Liver (tissue), 9 donors: ENCODE data around the gene UBD. TPM values are rescaled to one million over a fixed set of nuclear protein-coding genes. Genes with fewer than 3 reads are reported as not detected.

ENCODE experiments used
- DNase-seq: peaks from one replicate; pipeline ENCODE4 v3.0.0-alpha.2; 2017; ENCODE audit warnings: low spot score
- H3K27ac ChIP-seq, 2 donors: one replicate each; pipeline ENCODE4 v1.7.0; 2013; ENCODE audit warnings: inconsistent platforms in 2 of 2, low read length in 2 of 2, control low read depth in 1 of 2, low read depth in 1 of 2, mild to moderate bottlenecking in 1 of 2
- H3K27me3 ChIP-seq, 4 donors: one replicate each; pipeline versions ENCODE4 v1.6.1 to v1.7.0; 2013; ENCODE audit warnings: low read length in 3 of 4, inconsistent platforms in 1 of 4, mild to moderate bottlenecking in 1 of 4, moderate library complexity in 1 of 4; ENCODE audit not compliant: control insufficient read depth in 4 of 4, insufficient read depth in 4 of 4
- H3K36me3 ChIP-seq, 4 donors: one replicate each; pipeline versions ENCODE4 v1.6.1 to v1.7.0; 2013; ENCODE audit warnings: low read length in 3 of 4, mild to moderate bottlenecking in 3 of 4, low read depth in 1 of 4, moderate library complexity in 1 of 4; ENCODE audit not compliant: control insufficient read depth in 4 of 4, insufficient read depth in 3 of 4
- H3K4me1 ChIP-seq, 4 donors: one replicate each; pipeline versions ENCODE4 v1.6.1 to v1.7.0; 2013; ENCODE audit warnings: low read length in 3 of 4, mild to moderate bottlenecking in 3 of 4, moderate library complexity in 1 of 4; ENCODE audit not compliant: control insufficient read depth in 4 of 4, insufficient read depth in 4 of 4
- H3K4me3 ChIP-seq, 3 donors: one replicate each; pipeline versions ENCODE4 v1.6.1 to v1.7.0; 2013; ENCODE audit warnings: low read length in 3 of 3, control low read depth in 1 of 3, low read depth in 1 of 3, mild to moderate bottlenecking in 1 of 3
- H3K9ac ChIP-seq, 2 donors: one replicate each; pipeline ENCODE4 v1.7.0; 2013; ENCODE audit warnings: low read length in 2 of 2, mild to moderate bottlenecking in 2 of 2, moderate library complexity in 2 of 2, control low read depth in 1 of 2, low read depth in 1 of 2
- H3K9me3 ChIP-seq, 4 donors: one replicate each; pipeline versions ENCODE4 v1.6.1 to v1.7.0; 2013; ENCODE audit warnings: low read length in 3 of 4; ENCODE audit not compliant: control insufficient read depth in 4 of 4
- ATF3 ChIP-seq: IDR thresholded peaks from 2 replicates; pipeline ENCODE4 v1.6.1; 2016; ENCODE audit warnings: antibody characterized with exemption
- CTCF ChIP-seq: fragments of 150-350 bp; IDR thresholded peaks from 2 replicates; pipeline ENCODE4 v1.5.1; 2017; ENCODE audit warnings: improper control_type of control experiment, low read depth, low read length; ENCODE audit not compliant: missing input control
- EGR1 ChIP-seq, 2 donors: IDR thresholded peaks; 2 replicates each; pipeline ENCODE4 v1.6.1; 2016 to 2018; ENCODE audit warnings: antibody characterized with exemption in 2 of 2, low read depth in 2 of 2
- FOXA1 ChIP-seq: IDR thresholded peaks from 2 replicates; pipeline ENCODE4 v1.6.1; 2016; ENCODE audit warnings: antibody characterized with exemption
- FOXA2 ChIP-seq: IDR thresholded peaks from 2 replicates; pipeline ENCODE4 v1.6.1; 2016; ENCODE audit warnings: antibody characterized with exemption
- GABPA ChIP-seq, 2 donors: IDR thresholded peaks in 1 of 2; conservative IDR thresholded peaks in 1 of 2; 2 replicates each; pipeline ENCODE4 v1.6.1; 2016; ENCODE audit warnings: antibody characterized with exemption in 2 of 2, mild to moderate bottlenecking in 1 of 2, moderate library complexity in 1 of 2
- HNF4A ChIP-seq, 2 donors: conservative IDR thresholded peaks; 2 replicates each; pipeline ENCODE4 v1.6.1; 2016; ENCODE audit warnings: antibody characterized with exemption in 2 of 2, mild to moderate bottlenecking in 2 of 2
- HNF4G ChIP-seq: IDR thresholded peaks from 2 replicates; pipeline ENCODE4 v1.6.1; 2016; ENCODE audit warnings: antibody characterized with exemption
- JUND ChIP-seq, 2 donors: IDR thresholded peaks; 2 replicates each; pipeline ENCODE4 v1.6.1; 2016; ENCODE audit warnings: antibody characterized with exemption in 2 of 2
- NR2F2 ChIP-seq: IDR thresholded peaks from 2 replicates; pipeline ENCODE4 v1.6.1; 2016; ENCODE audit warnings: antibody characterized with exemption
- RAD21 ChIP-seq, 2 donors: IDR thresholded peaks; 2 replicates each; pipeline ENCODE4 v1.6.1; 2016; ENCODE audit warnings: antibody characterized with exemption in 2 of 2, mild to moderate bottlenecking in 2 of 2
- REST ChIP-seq: IDR thresholded peaks from 2 replicates; pipeline ENCODE4 v1.6.1; 2016; ENCODE audit warnings: antibody characterized with exemption, mild to moderate bottlenecking
- RXRA ChIP-seq, 2 donors: IDR thresholded peaks; 2 replicates each; pipeline ENCODE4 v1.6.1; 2017 to 2018; ENCODE audit warnings: antibody characterized with exemption in 2 of 2, mild to moderate bottlenecking in 1 of 2
- SP1 ChIP-seq: IDR thresholded peaks from 2 replicates; pipeline ENCODE4 v1.6.1; 2018; ENCODE audit warnings: antibody characterized with exemption, mild to moderate bottlenecking
- TAF1 ChIP-seq: conservative IDR thresholded peaks from 2 replicates; pipeline ENCODE4 v1.6.1; 2016; ENCODE audit warnings: antibody characterized with exemption, mild to moderate bottlenecking
- YY1 ChIP-seq: IDR thresholded peaks from 2 replicates; pipeline ENCODE4 v1.6.1; 2016; ENCODE audit warnings: antibody characterized with exemption, mild to moderate bottlenecking
- ZBTB33 ChIP-seq: IDR thresholded peaks from 2 replicates; pipeline ENCODE4 v1.6.1; 2016; ENCODE audit warnings: antibody characterized with exemption
- WGBS: extraction: QIAGEN DNeasy Blood & Tissue Kit; methylation state at CpG from one replicate; pipeline ENCODE4 v1.1.7; 2013; 5-methylcytosine and 5-hydroxymethylcytosine counted together
- polyA plus RNA-seq, 2 donors: library from polyadenylated mRNA; stranded (reverse) in 1 of 2; unstranded in 1 of 2; fragments of 200-250 nt in 1 of 2; fragments of >200 nt in 1 of 2; fragmentation: Nextera tagmentation in 1 of 2; extraction: Ambion mirVana in 1 of 2; gene quantifications; one replicate each; pipeline versions ENCODE4 v1.2.1 to v1.2.3, GENCODE V29; 2013 to 2015
- total RNA-seq, 2 donors: library from RNA; depleted of rRNA; stranded (reverse); fragments of >200 nt; gene quantifications; one replicate each; pipeline ENCODE4 v1.2.3, GENCODE V29; 2014
- TF ChIP-seq, protein P1 (sequence below): IDR thresholded peaks from 2 replicates; pipeline ENCODE4 v1.6.1; 2016; ENCODE audit warnings: antibody characterized with exemption
- donor health status: healthy.
- donor health status: healthy.
- donor health status: healthy.
- donor health status: healthy.
- donor health status: healthy.

UBD gene
- total and polyA plus RNA-seq, 4 donors: 7.0 to 35.1 (median 28.1) TPM

- peaks cover 0 to 8% (median 0%) of the 10 kb centered on the region in 4 donors for H3K27me3 ChIP-seq
- no peaks in the 10 kb centered on the region for H3K36me3 ChIP-seq
- WGBS: 40% methylated on average over 2 of the region's 2 CpGs
- no peaks in the 10 kb centered on the region for H3K9me3 ChIP-seq
- no peak overlapping the region for H3K9ac ChIP-seq
- H3K4me3 ChIP-seq: no peak overlapping the region
- no peaks in the 10 kb centered on the region for H3K4me1 ChIP-seq
- DNase-seq: no peak
- H3K27ac ChIP-seq: no peak overlapping the region
- TF ChIP-seq CTCF (no peak), TAF1 (no peak), FOXA2 (no peak), SP1 (no peak), REST (no peak), EGR1 (IDR thresholded peaks at IDR 0.05; ENCODE audit: low read depth in 2 of 2) (no peak), ZBTB33 (no peak), NR2F2 (no peak), RAD21 (IDR thresholded peaks at IDR 0.05) (no peak), YY1 (no peak), HNF4G (no peak)
Measured at GRCh38 chr6:29567541-29567940, 8.0 kb upstream of the UBD start.

DNA sequence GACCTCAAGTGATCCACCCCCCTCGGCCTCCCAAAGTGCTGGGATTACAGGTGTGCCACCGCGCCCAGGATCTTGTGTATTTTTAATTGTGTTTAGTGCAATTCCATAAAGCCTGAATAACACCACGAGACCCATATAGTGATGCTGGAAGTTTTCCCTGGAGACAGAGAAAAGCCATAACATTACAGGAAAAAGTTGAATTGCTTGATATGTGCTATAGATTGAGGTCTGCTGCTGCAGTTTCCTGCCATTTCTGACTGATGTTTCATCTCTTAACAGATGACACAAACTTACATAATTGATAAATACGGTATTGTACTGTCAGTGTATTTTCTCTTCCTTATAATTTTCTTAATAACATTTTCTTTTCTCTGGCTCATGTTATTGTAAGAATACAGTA lies 7.3 kb upstream of the UBD start:
- no peaks in the 10 kb centered on the region for H3K36me3 ChIP-seq
- peaks cover 0 to 8% (median 0%) of the 10 kb centered on the region in 4 donors for H3K27me3 ChIP-seq
- H3K4me1 ChIP-seq: no peaks in the 10 kb centered on the region
- no peak overlapping the region for H3K9ac ChIP-seq
- no peak for DNase-seq
- WGBS: 87% methylated on average over 5 of the region's 5 CpGs
- no peaks in the 10 kb centered on the region for H3K9me3 ChIP-seq
- H3K4me3 ChIP-seq: no peak overlapping the region
- H3K27ac ChIP-seq: no peak overlapping the region
- TF ChIP-seq FOXA2 (no peak), GABPA (IDR thresholded peaks at IDR 0.05 in 1 of 2, conservative IDR thresholded peaks at IDR 0.05 in 1 of 2) (no peak), ATF3 (no peak), TAF1 (no peak), ZBTB33 (no peak), HNF4G (no peak), EGR1 (IDR thresholded peaks at IDR 0.05; ENCODE audit: low read depth in 2 of 2) (no peak), CTCF (no peak), JUND (IDR thresholded peaks at IDR 0.05) (no peak), SP1 (no peak), FOXA1 (no peak), HNF4A (conservative IDR thresholded peaks at IDR 0.05) (no peak), YY1 (no peak), RXRA (IDR thresholded peaks at IDR 0.05) (no peak)
- TF ChIP-seq, protein P1, sequence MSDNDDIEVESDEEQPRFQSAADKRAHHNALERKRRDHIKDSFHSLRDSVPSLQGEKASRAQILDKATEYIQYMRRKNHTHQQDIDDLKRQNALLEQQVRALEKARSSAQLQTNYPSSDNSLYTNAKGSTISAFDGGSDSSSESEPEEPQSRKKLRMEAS: no peak
